Smooth muscle cell (in vitro differentiated cells): ENCODE results near the gene OR51B6. TPM values are rescaled to one million over a fixed set of nuclear protein-coding genes. Genes with fewer than 3 reads are reported as not detected.

Experiments used
- DNase-seq: peaks from one replicate; lab custom pipeline; 2025; ENCODE audit not compliant: unreplicated experiment; lab: John Stamatoyannopoulos, UW
- H2AFZ ChIP-seq: fragments of 200-600 bp; sonication (generic); 2 replicates; pipeline ENCODE4 v1.6.0; 2016; ENCODE audit warnings: antibody characterized with exemption, low read depth, mild to moderate bottlenecking
- H3F3A ChIP-seq: fragments of 200-600 bp; sonication (generic); 2 replicates; pipeline ENCODE4 v1.6.0; 2017; ENCODE audit warnings: antibody characterized with exemption, low read depth
- H3K27ac ChIP-seq: fragments of 200-600 bp; sonication (generic); 2 replicates; pipeline ENCODE4 v1.5.1; 2016; ENCODE audit warnings: low read depth, mild to moderate bottlenecking
- H3K27me3 ChIP-seq: fragments of 200-600 bp; sonication (generic); 2 replicates; pipeline ENCODE4 v1.6.1; 2016; ENCODE audit warnings: low read depth, mild to moderate bottlenecking
- H3K36me3 ChIP-seq: fragments of 200-600 bp; sonication (generic); 2 replicates; pipeline ENCODE4 v1.5.1; 2016; ENCODE audit warnings: low read depth
- H3K4me1 ChIP-seq: fragments of 200-600 bp; sonication (generic); 2 replicates; pipeline ENCODE4 v1.5.1; 2016; ENCODE audit warnings: low read depth
- H3K4me2 ChIP-seq: fragments of 200-600 bp; sonication (generic); 2 replicates; pipeline ENCODE4 v1.6.0; 2016; ENCODE audit warnings: mild to moderate bottlenecking
- H3K4me3 ChIP-seq: fragments of 200-600 bp; sonication (generic); 2 replicates; pipeline ENCODE4 v1.5.1; 2016; ENCODE audit warnings: mild to moderate bottlenecking
- H3K79me2 ChIP-seq: fragments of 200-600 bp; sonication (generic); 2 replicates; pipeline ENCODE4 v1.6.0; 2016; ENCODE audit warnings: low read depth, mild to moderate bottlenecking
- H3K9ac ChIP-seq: fragments of 200-600 bp; sonication (generic); 2 replicates; pipeline ENCODE4 v1.6.0; 2016; ENCODE audit warnings: low read depth
- H3K9me3 ChIP-seq: fragments of 200-600 bp; sonication (generic); replicated peaks from 2 replicates; pipeline ENCODE4 v1.5.1; 2016; ENCODE audit warnings: low read depth
- H4K20me1 ChIP-seq: fragments of 200-600 bp; sonication (generic); 2 replicates; pipeline ENCODE4 v1.6.0; 2016; ENCODE audit warnings: low read depth
- CTCF ChIP-seq: fragments of 200-600 bp; sonication (generic); IDR thresholded peaks from 2 replicates; pipeline ENCODE4 v1.5.1; 2017; ENCODE audit warnings: borderline replicate concordance, mild to moderate bottlenecking, antibody characterized with exemption; ENCODE audit not compliant: insufficient read depth, poor library complexity, severe bottlenecking
- WGBS: methylation state at CpG from one replicate; pipeline ENCODE4 v1.1.7; 2016; ENCODE audit warnings: low lambda C conversion rate; 5-methylcytosine and 5-hydroxymethylcytosine counted together
- polyA plus RNA-seq: library from polyadenylated mRNA; unstranded; fragments of >200 nt; fragmentation: Nextera tagmentation; extraction: Ambion mirVana; gene quantifications from 2 replicates; pipeline ENCODE4 v1.2.1, GENCODE V29; 2016
- total RNA-seq: library from RNA; depleted of rRNA; stranded (reverse); fragments of >200 nt; gene quantifications from 2 replicates; pipeline ENCODE4 v1.2.3, GENCODE V29; 2014

The OR51B6 gene
- total and polyA plus RNA-seq, 2 experiments from 2014 or later, result not detected

GRCh38 chr11:5339771-5340322, 11.5 kb upstream of the OR51B6 start:
- DNase-seq, result no peak
- no peak overlapping the region for H3K4me2 ChIP-seq
- no peaks in the 10 kb centered on the region for H3K36me3 ChIP-seq
- WGBS, result 82% methylated on average over 1 of the region's 1 CpG
- no peaks in the 10 kb centered on the region for H3K27me3 ChIP-seq
- no peak for TF ChIP-seq CTCF
- no peaks in the 10 kb centered on the region for H3K79me2 ChIP-seq
- H3K27ac ChIP-seq, result no peak overlapping the region
- no peak overlapping the region for H3K4me3 ChIP-seq
- H4K20me1 ChIP-seq, result no peaks in the 10 kb centered on the region
- H3F3A ChIP-seq, result no peaks in the 10 kb centered on the region
- H3K4me1 ChIP-seq, result no peaks in the 10 kb centered on the region
- no peaks in the 10 kb centered on the region for H3K9me3 ChIP-seq
- H3K9ac ChIP-seq, result no peak overlapping the region
- H2AFZ ChIP-seq, result no peak overlapping the region

- no peaks in the 10 kb centered on the region for H3K4me1 ChIP-seq
- TF ChIP-seq CTCF, result no peak
- no peaks in the 10 kb centered on the region for H4K20me1 ChIP-seq
- H3K27ac ChIP-seq, result no peak within 1 kb of the TSS
- no peaks in the 10 kb centered on the region for H3K36me3 ChIP-seq
- H3K79me2 ChIP-seq, result no peaks in the 10 kb centered on the region
- WGBS, result 87% methylated on average over 6 of the region's 6 CpGs
- no peak within 1 kb of the TSS for H2AFZ ChIP-seq
- no peaks in the 10 kb centered on the region for H3F3A ChIP-seq
- no peak for DNase-seq
- no peak within 1 kb of the TSS for H3K4me2 ChIP-seq
- H3K27me3 ChIP-seq, result no peaks in the 10 kb centered on the region
- no peak within 1 kb of the TSS for H3K9ac ChIP-seq
- no peak within 1 kb of the TSS for H3K4me3 ChIP-seq
- no peaks in the 10 kb centered on the region for H3K9me3 ChIP-seq
Observed at GRCh38 chr11:5343474-5344335, 7.6 kb upstream of the OR51B6 start, which contains the start of gene OR51B5. Gene OR51B5 (minus strand): TSS chr11:5343524. CDS start chr11:5343524, 0 bp downstream.

GRCh38 chr11:5345831-5346230, 5.5 kb upstream of the OR51B6 start:
- Histone ChIP-seq H3K4me1 (no peaks in the 10 kb centered on the region), H3K79me2 (no peaks in the 10 kb centered on the region), H3K27me3 (no peaks in the 10 kb centered on the region), H4K20me1 (no peaks in the 10 kb centered on the region), H3K9ac (no peak overlapping the region), H3K27ac (no peak overlapping the region), H2AFZ (no peak overlapping the region), H3K9me3 (no peaks in the 10 kb centered on the region), H3F3A (no peaks in the 10 kb centered on the region), H3K4me2 (no peak overlapping the region), H3K36me3 (no peaks in the 10 kb centered on the region), H3K4me3 (no peak overlapping the region)
- DNase-seq, result no peak
- no peak for TF ChIP-seq CTCF
- WGBS, result 71% methylated on average over 3 of the region's 3 CpGs
